ENCODE measurements around the gene HIGD2B. TPM values are rescaled to one million over a fixed set of nuclear protein-coding genes. Genes with fewer than 3 reads are reported as not detected.

HIGD2B gene
- total RNA-seq, 1 experiment from 2014 or later, result not detected

GRCh38 chr15:72680931-72681330 lies 5.1 kb downstream of the HIGD2B start:
- no TSS peak for BruUV-seq (replicated peaks)
- ChIA-PET POLR2A (ENCODE audit: low non-redundant PET) (no interaction called here), CTCF (interaction anchor here (0.7 kb wide), 1 partner anchor 9 kb away, joined by 3 read pairs; no protein-coding TSS in a partner anchor)
- TF ChIP-seq CTCF (conservative IDR thresholded peaks at IDR 0.05; ENCODE audit: low read depth, low read length), result no peak
- TF ChIP-seq EZH2 (IDR thresholded peaks at IDR 0.05; ENCODE audit: borderline replicate concordance, low read depth, low read length, poor library complexity, severe bottlenecking), result no peak
- Histone ChIP-seq H3K4me3 (ENCODE audit: low read depth, low read length, poor library complexity, severe bottlenecking) (no peak overlapping the region), H3K27ac (ENCODE audit: low read depth, low read length, poor library complexity, severe bottlenecking) (no peak overlapping the region), H3K4me1 (ENCODE audit: insufficient read depth, low read length, poor library complexity, severe bottlenecking) (no peaks in the 10 kb centered on the region), H3K9me3 (ENCODE audit: low read depth, low read length, poor library complexity, severe bottlenecking) (no peaks in the 10 kb centered on the region), H3K36me3 (ENCODE audit: insufficient read depth, low read length, poor library complexity, severe bottlenecking) (no peaks in the 10 kb centered on the region), H3K27me3 (replicated peaks; ENCODE audit: insufficient read depth, low read depth, low read length, poor library complexity) (peaks cover 4% of the 10 kb centered on the region)
- DNase-seq (ENCODE audit: low spot score), result no peak
- intact Hi-C loops (cut with micrococcal nuclease; ENCODE audit: unreplicated experiment), result no loop called here

GRCh38 chr15:72676838-72677237 lies 9.1 kb downstream of the HIGD2B start:
- DNase-seq (ENCODE audit: low spot score), result no peak
- H3K4me1 ChIP-seq (ENCODE audit: insufficient read depth, low read length, poor library complexity, severe bottlenecking), result no peaks in the 10 kb centered on the region
- peaks cover 4% of the 10 kb centered on the region for H3K27me3 ChIP-seq (replicated peaks; ENCODE audit: insufficient read depth, low read depth, low read length, poor library complexity)
- intact Hi-C loops (cut with micrococcal nuclease; ENCODE audit: unreplicated experiment), result no loop called here
- H3K27ac ChIP-seq (ENCODE audit: low read depth, low read length, poor library complexity, severe bottlenecking), result no peak overlapping the region
- POLR2A ChIA-PET (ENCODE audit: low non-redundant PET), result no interaction called here
- H3K36me3 ChIP-seq (ENCODE audit: insufficient read depth, low read length, poor library complexity, severe bottlenecking), result no peaks in the 10 kb centered on the region
- BruUV-seq (replicated peaks), result no TSS peak
- CTCF ChIA-PET, result no interaction called here
- no peak overlapping the region for H3K4me3 ChIP-seq (ENCODE audit: low read depth, low read length, poor library complexity, severe bottlenecking)
- TF ChIP-seq EZH2 (IDR thresholded peaks at IDR 0.05; ENCODE audit: borderline replicate concordance, low read depth, low read length, poor library complexity, severe bottlenecking) (no peak), CTCF (conservative IDR thresholded peaks at IDR 0.05; ENCODE audit: low read depth, low read length) (no peak)
- no peaks in the 10 kb centered on the region for H3K9me3 ChIP-seq (ENCODE audit: low read depth, low read length, poor library complexity, severe bottlenecking)

GRCh38 chr15:72671525-72671924 lies 14.5 kb downstream of the HIGD2B start:
- DNase-seq (ENCODE audit: low spot score), result no peak
- Histone ChIP-seq H3K27ac (ENCODE audit: low read depth, low read length, poor library complexity, severe bottlenecking) (no peak overlapping the region), H3K27me3 (replicated peaks; ENCODE audit: insufficient read depth, low read depth, low read length, poor library complexity) (no peaks in the 10 kb centered on the region), H3K4me1 (ENCODE audit: insufficient read depth, low read length, poor library complexity, severe bottlenecking) (no peaks in the 10 kb centered on the region), H3K4me3 (ENCODE audit: low read depth, low read length, poor library complexity, severe bottlenecking) (no peak overlapping the region), H3K36me3 (ENCODE audit: insufficient read depth, low read length, poor library complexity, severe bottlenecking) (no peaks in the 10 kb centered on the region), H3K9me3 (ENCODE audit: low read depth, low read length, poor library complexity, severe bottlenecking) (no peaks in the 10 kb centered on the region)
- ChIA-PET CTCF (interaction anchor here (0.6 to 1.4 kb wide), 3 partner anchors 10 to 358 kb away, joined by 3 to 4 read pairs (median 3); no protein-coding TSS in a partner anchor), POLR2A (ENCODE audit: low non-redundant PET) (no interaction called here)
- BruUV-seq (replicated peaks), result no TSS peak
- TF ChIP-seq CTCF (conservative IDR thresholded peaks at IDR 0.05; ENCODE audit: low read depth, low read length), result no peak
- no peak for TF ChIP-seq EZH2 (IDR thresholded peaks at IDR 0.05; ENCODE audit: borderline replicate concordance, low read depth, low read length, poor library complexity, severe bottlenecking)
- intact Hi-C loops (cut with micrococcal nuclease; ENCODE audit: unreplicated experiment), result no loop called here

Measured in A673 (cell line).